ENCODE results near the gene RGS19. TPM values are rescaled to one million over a fixed set of nuclear protein-coding genes. Genes with fewer than 3 reads are reported as not detected.

Gene RGS19
- total RNA-seq, 4 donors from 2014 or later, result 10.4 to 26.4 (median 16.6) TPM

- no peak within 1 kb of the TSS for H3K4me3 ChIP-seq (ENCODE audit: low read depth, poor library complexity, severe bottlenecking)
- WGBS, 2 donors, result 4 to 10% methylated on average over 23 to 46 of the region's 86 CpGs
- TF ChIP-seq POLR2A (IDR thresholded peaks at IDR 0.05) (no peak), CTCF (IDR thresholded peaks at IDR 0.05) (no peak)
- intact Hi-C loops (cut with DNase I; ENCODE audit: low total_unique reads), result no loop called here
- no peak for DNase-seq (ENCODE audit: low spot score in 2 of 2)
These were observed 4.7 kb upstream of the RGS19 start, which contains the start of gene LKAAEAR1 for GRCh38 chr20:64083804-64084684. Gene LKAAEAR1 (minus strand): TSS chr20:64084398. CDS start chr20:64084219, 179 bp downstream.

- intact Hi-C loops (cut with DNase I; ENCODE audit: low total_unique reads), result no loop called here
- TF ChIP-seq CTCF (IDR thresholded peaks at IDR 0.05) (no peak), POLR2A (IDR thresholded peaks at IDR 0.05) (no peak)
- 1 to 2% methylated on average over 18 to 37 of the region's 52 CpGs for WGBS, 2 donors
- H3K4me3 ChIP-seq (ENCODE audit: low read depth, poor library complexity, severe bottlenecking), result no peak overlapping the region
- DNase-seq (ENCODE audit: low spot score in 2 of 2), result peak in 1 of 2 donors; percentile 94
These were observed 4.1 kb upstream of the RGS19 start for GRCh38 chr20:64083378-64083803.

GRCh38 chr20:64082820-64083377, 3.6 kb upstream of the RGS19 start:
- H3K4me3 ChIP-seq (ENCODE audit: low read depth, poor library complexity, severe bottlenecking), result no peak overlapping the region
- 21 to 22% methylated on average over 11 to 13 of the region's 13 CpGs for WGBS, 2 donors

GRCh38 chr20:64082126-64082731, 2.9 kb upstream of the RGS19 start:
- no peak for DNase-seq (ENCODE audit: low spot score in 2 of 2)
- intact Hi-C loops (cut with DNase I; ENCODE audit: low total_unique reads), result no loop called here
- no peak for TF ChIP-seq CTCF (IDR thresholded peaks at IDR 0.05)
- no peak for TF ChIP-seq POLR2A (IDR thresholded peaks at IDR 0.05)
- H3K4me3 ChIP-seq (ENCODE audit: low read depth, poor library complexity, severe bottlenecking), result no peak overlapping the region
- WGBS, 2 donors, result 29 to 40% methylated on average over 7 to 9 of the region's 13 CpGs

More at GRCh38 chr20:64082820-64083377, 3.6 kb upstream of the RGS19 start:
- intact Hi-C loops (cut with DNase I; ENCODE audit: low total_unique reads), result no loop called here
- TF ChIP-seq POLR2A (IDR thresholded peaks at IDR 0.05), result no peak
- TF ChIP-seq CTCF (IDR thresholded peaks at IDR 0.05), result no peak
- DNase-seq (ENCODE audit: low spot score in 2 of 2), result no peak

- TF ChIP-seq POLR2A (IDR thresholded peaks at IDR 0.05) (no peak), CTCF (IDR thresholded peaks at IDR 0.05) (no peak)
- DNase-seq (ENCODE audit: low spot score in 2 of 2), result no peak
- intact Hi-C loops (cut with DNase I; ENCODE audit: low total_unique reads), result no loop called here
- WGBS, 2 donors, result 84 to 94% methylated on average over 6 of the region's 6 CpGs
- H3K4me3 ChIP-seq (ENCODE audit: low read depth, poor library complexity, severe bottlenecking), result no peak overlapping the region
These were observed 2.3 kb upstream of the RGS19 start for GRCh38 chr20:64081624-64081964.
